Measurements from ENCODE around the gene DNAH9.

The DNAH9 gene

GRCh38 chr17:11668618-11669017 lies 70.3 kb downstream of the DNAH9 start:
- peaks cover 11% of the 10 kb centered on the region for H3K9me3 Mint-ChIP-seq
- no peaks in the 10 kb centered on the region for H3K36me3 Mint-ChIP-seq (ENCODE audit: low read depth)
- H3K4me1 Mint-ChIP-seq (ENCODE audit: low read depth) = no peaks in the 10 kb centered on the region
- H3K27ac Mint-ChIP-seq = no peak overlapping the region
- H3K27me3 Mint-ChIP-seq (ENCODE audit: low read depth) = no peaks in the 10 kb centered on the region
- no peak overlapping the region for H3K4me3 Mint-ChIP-seq

GRCh38 chr17:11671126-11671525 lies 72.9 kb downstream of the DNAH9 start:
- Mint-ChIP-seq H3K27me3 (ENCODE audit: low read depth) (no peaks in the 10 kb centered on the region), H3K27ac (no peak overlapping the region), H3K36me3 (ENCODE audit: low read depth) (no peaks in the 10 kb centered on the region), H3K4me3 (no peak overlapping the region), H3K4me1 (ENCODE audit: low read depth) (no peaks in the 10 kb centered on the region), H3K9me3 (peaks cover 7% of the 10 kb centered on the region)

DNA sequence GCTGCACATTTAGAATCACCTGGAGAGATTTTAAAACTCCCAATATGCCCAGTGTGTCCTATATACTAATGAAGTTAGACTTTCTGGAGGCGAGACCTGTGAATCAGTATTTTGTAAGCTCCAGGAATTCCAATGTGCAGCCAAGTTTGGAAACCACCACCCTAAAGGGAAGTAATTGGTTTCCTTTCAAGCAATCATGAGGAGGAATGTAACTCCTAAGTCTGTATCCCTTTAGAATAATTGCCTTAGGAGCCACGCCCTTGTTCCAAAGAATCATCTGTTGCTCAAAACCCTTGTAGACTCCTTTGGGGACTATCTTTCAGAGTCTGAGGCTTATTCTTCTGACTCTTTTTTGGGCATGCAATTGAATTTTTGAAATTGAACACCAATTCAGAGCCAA lies 84.4 kb downstream of the DNAH9 start:
- peaks cover 24% of the 10 kb centered on the region for H3K9me3 Mint-ChIP-seq
- no peak overlapping the region for H3K27ac Mint-ChIP-seq
- no peaks in the 10 kb centered on the region for H3K27me3 Mint-ChIP-seq (ENCODE audit: low read depth)
- no peaks in the 10 kb centered on the region for H3K36me3 Mint-ChIP-seq (ENCODE audit: low read depth)
- no peaks in the 10 kb centered on the region for H3K4me1 Mint-ChIP-seq (ENCODE audit: low read depth)
- no peak overlapping the region for H3K4me3 Mint-ChIP-seq

GRCh38 chr17:11690681-11691080 lies 92.4 kb downstream of the DNAH9 start:
- no peaks in the 10 kb centered on the region for H3K36me3 Mint-ChIP-seq (ENCODE audit: low read depth)
- no peaks in the 10 kb centered on the region for H3K4me1 Mint-ChIP-seq (ENCODE audit: low read depth)
- H3K27me3 Mint-ChIP-seq (ENCODE audit: low read depth) = no peaks in the 10 kb centered on the region
- H3K4me3 Mint-ChIP-seq = no peak overlapping the region
- H3K27ac Mint-ChIP-seq = no peak overlapping the region
- H3K9me3 Mint-ChIP-seq = peaks cover 11% of the 10 kb centered on the region

DNA sequence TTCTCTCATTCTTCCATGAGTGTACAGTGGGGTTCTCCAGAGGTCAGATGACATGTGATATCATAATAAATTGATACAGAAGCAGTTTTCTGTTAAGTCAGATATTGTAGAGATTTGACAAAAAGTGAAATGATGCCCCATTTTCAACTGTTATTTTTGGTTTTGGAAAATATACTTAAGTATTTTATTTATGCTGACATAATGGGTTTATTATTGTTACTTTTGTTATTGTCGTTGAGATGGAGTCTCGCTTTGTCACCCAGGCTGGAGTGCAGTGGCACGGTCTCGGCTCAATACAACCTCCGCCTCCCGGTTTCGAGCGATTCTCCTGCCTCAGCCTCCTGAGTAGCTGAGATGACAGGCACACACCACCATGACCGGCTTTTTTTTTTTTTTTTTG lies 94.4 kb downstream of the DNAH9 start:
- no peaks in the 10 kb centered on the region for H3K4me1 Mint-ChIP-seq (ENCODE audit: low read depth)
- peaks cover 7% of the 10 kb centered on the region for H3K9me3 Mint-ChIP-seq
- no peaks in the 10 kb centered on the region for H3K27me3 Mint-ChIP-seq (ENCODE audit: low read depth)
- no peak overlapping the region for H3K4me3 Mint-ChIP-seq
- no peaks in the 10 kb centered on the region for H3K36me3 Mint-ChIP-seq (ENCODE audit: low read depth)
- H3K27ac Mint-ChIP-seq = no peak overlapping the region

DNA sequence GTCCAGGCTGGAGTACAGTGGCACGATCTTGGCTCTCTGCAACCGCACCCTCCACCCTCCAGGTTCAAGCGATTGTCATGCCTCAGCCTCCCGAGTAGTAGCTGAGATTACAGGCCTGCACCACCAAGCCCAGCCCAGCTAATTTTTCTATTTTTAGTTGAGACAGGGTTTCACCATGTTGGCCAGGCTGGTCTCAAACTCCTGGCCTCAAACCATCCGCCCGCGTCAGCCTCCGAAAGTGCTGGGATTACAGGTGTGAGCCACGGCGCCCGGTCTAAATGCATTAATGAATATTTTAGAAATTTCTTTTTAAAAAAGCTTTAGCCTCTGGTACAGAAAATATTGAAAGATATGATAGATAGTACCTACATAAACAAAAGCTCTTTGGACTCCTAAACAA lies 95.0 kb downstream of the DNAH9 start:
- Mint-ChIP-seq H3K27ac (no peak overlapping the region), H3K4me1 (ENCODE audit: low read depth) (no peaks in the 10 kb centered on the region), H3K27me3 (ENCODE audit: low read depth) (no peaks in the 10 kb centered on the region), H3K9me3 (peaks cover 5% of the 10 kb centered on the region), H3K4me3 (no peak overlapping the region), H3K36me3 (ENCODE audit: low read depth) (no peaks in the 10 kb centered on the region)

GRCh38 chr17:11700668-11701067 lies 102.4 kb downstream of the DNAH9 start:
- Mint-ChIP-seq H3K4me1 (ENCODE audit: low read depth) (no peaks in the 10 kb centered on the region), H3K27ac (no peak overlapping the region), H3K36me3 (ENCODE audit: low read depth) (no peaks in the 10 kb centered on the region), H3K27me3 (ENCODE audit: low read depth) (no peaks in the 10 kb centered on the region), H3K4me3 (no peak overlapping the region), H3K9me3 (peaks cover 25% of the 10 kb centered on the region)

- H3K4me1 Mint-ChIP-seq (ENCODE audit: low read depth) = no peaks in the 10 kb centered on the region
- H3K9me3 Mint-ChIP-seq = peaks cover 25% of the 10 kb centered on the region
- no peaks in the 10 kb centered on the region for H3K36me3 Mint-ChIP-seq (ENCODE audit: low read depth)
- H3K27ac Mint-ChIP-seq = no peak overlapping the region
- H3K27me3 Mint-ChIP-seq (ENCODE audit: low read depth) = no peaks in the 10 kb centered on the region
- H3K4me3 Mint-ChIP-seq = no peak overlapping the region
These were observed 103.6 kb downstream of the DNAH9 start for GRCh38 chr17:11701911-11702310.

- H3K27me3 Mint-ChIP-seq (ENCODE audit: low read depth) = no peaks in the 10 kb centered on the region
- H3K4me3 Mint-ChIP-seq = no peak overlapping the region
- H3K4me1 Mint-ChIP-seq (ENCODE audit: low read depth) = no peaks in the 10 kb centered on the region
- H3K36me3 Mint-ChIP-seq (ENCODE audit: low read depth) = no peaks in the 10 kb centered on the region
- H3K27ac Mint-ChIP-seq = no peak overlapping the region
- peaks cover 20% of the 10 kb centered on the region for H3K9me3 Mint-ChIP-seq
These were observed 105.8 kb downstream of the DNAH9 start for GRCh38 chr17:11704041-11704440.

GRCh38 chr17:11705111-11705510 lies 106.8 kb downstream of the DNAH9 start:
- no peaks in the 10 kb centered on the region for H3K27me3 Mint-ChIP-seq (ENCODE audit: low read depth)
- no peak overlapping the region for H3K4me3 Mint-ChIP-seq
- peaks cover 15% of the 10 kb centered on the region for H3K9me3 Mint-ChIP-seq
- H3K4me1 Mint-ChIP-seq (ENCODE audit: low read depth) = no peaks in the 10 kb centered on the region
- H3K27ac Mint-ChIP-seq = no peak overlapping the region
- H3K36me3 Mint-ChIP-seq (ENCODE audit: low read depth) = no peaks in the 10 kb centered on the region

DNA sequence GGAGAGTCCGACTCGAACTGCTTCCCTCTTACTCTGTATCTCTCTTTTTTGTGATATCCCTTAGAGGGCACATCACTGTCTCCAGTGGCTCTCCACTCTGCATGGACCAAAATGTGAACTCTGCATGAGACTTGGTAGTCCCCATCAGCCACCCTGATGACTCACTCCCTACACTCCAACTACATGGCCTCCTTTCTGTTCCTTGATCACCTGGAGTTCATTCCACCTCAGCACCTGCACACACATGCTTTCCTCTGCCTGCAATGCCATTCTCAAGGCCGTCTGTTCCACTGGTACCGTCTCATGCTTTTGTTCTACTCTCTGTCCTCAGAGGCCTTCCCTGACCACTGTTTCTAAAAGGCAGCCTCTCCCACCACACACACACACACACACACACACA lies 109.3 kb downstream of the DNAH9 start:
- H3K9me3 Mint-ChIP-seq = peaks cover 4% of the 10 kb centered on the region
- H3K4me3 Mint-ChIP-seq = no peak overlapping the region
- no peaks in the 10 kb centered on the region for H3K36me3 Mint-ChIP-seq (ENCODE audit: low read depth)
- H3K27ac Mint-ChIP-seq = no peak overlapping the region
- no peaks in the 10 kb centered on the region for H3K27me3 Mint-ChIP-seq (ENCODE audit: low read depth)
- H3K4me1 Mint-ChIP-seq (ENCODE audit: low read depth) = no peaks in the 10 kb centered on the region

DNA sequence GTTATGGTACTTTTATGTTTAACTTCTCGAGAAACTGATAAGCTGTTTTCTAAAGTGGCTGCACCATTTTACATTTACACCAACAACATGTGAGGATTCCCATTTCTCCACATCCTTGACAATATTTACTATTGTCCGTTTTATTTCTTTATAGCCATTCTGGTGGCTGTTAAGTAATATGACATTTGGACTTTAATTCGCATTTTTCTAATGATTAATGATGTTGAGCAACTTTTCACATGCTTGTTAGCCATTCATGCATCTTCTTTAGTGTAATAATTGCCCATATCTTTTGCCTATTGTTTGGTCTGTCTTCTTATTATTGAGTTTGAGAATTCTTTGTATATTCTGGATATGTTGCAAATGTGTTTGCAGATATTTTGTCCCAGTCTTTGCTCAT lies 114.2 kb downstream of the DNAH9 start:
- Mint-ChIP-seq H3K36me3 (ENCODE audit: low read depth) (no peaks in the 10 kb centered on the region), H3K27ac (no peak overlapping the region), H3K9me3 (peaks cover 6% of the 10 kb centered on the region), H3K4me1 (ENCODE audit: low read depth) (no peaks in the 10 kb centered on the region), H3K27me3 (ENCODE audit: low read depth) (no peaks in the 10 kb centered on the region), H3K4me3 (no peak overlapping the region)

DNA sequence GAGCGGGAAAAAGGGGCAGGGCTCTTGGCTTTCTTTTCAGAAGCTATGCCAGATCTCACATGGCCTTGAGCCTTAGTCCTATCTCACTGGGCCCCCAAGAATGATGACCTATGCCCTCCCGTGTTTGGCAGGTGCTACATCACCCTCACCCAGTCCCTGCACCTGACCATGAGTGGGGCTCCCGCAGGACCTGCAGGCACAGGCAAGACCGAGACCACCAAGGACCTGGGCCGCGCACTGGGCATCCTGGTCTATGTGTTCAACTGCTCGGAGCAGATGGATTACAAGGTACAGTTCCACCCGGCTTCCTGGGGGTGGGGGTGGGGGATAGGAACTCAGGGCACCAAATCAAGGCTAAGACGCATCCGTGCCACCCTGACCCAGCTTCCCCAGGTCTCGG lies 120.9 kb downstream of the DNAH9 start:
- Mint-ChIP-seq H3K9me3 (peaks cover 10% of the 10 kb centered on the region), H3K4me1 (ENCODE audit: low read depth) (no peaks in the 10 kb centered on the region), H3K27ac (no peak overlapping the region), H3K36me3 (ENCODE audit: low read depth) (no peaks in the 10 kb centered on the region), H3K4me3 (no peak overlapping the region), H3K27me3 (ENCODE audit: low read depth) (no peaks in the 10 kb centered on the region)

DNA sequence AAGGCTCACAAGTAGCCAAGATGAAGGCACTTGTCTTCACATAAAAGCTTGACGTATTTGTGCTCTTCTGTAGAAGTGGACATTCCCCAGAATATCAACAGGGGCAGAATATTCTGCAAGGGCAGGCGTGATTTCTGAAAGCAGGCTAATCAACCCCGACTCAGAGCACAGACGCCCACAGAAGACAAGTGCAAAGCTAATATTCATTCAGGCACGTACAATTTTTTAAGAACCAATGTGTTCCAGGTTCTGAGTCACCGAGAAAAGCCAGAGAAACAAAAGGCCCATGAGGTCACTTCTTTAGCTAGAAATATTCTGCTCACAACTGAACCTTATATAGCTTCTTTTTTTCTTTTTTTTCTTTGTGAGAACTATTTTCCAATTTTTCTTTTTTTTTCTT lies 121.6 kb downstream of the DNAH9 start:
- Mint-ChIP-seq H3K4me3 (no peak overlapping the region), H3K36me3 (ENCODE audit: low read depth) (no peaks in the 10 kb centered on the region), H3K27me3 (ENCODE audit: low read depth) (no peaks in the 10 kb centered on the region), H3K4me1 (ENCODE audit: low read depth) (no peaks in the 10 kb centered on the region), H3K27ac (no peak overlapping the region), H3K9me3 (peaks cover 10% of the 10 kb centered on the region)

DNA sequence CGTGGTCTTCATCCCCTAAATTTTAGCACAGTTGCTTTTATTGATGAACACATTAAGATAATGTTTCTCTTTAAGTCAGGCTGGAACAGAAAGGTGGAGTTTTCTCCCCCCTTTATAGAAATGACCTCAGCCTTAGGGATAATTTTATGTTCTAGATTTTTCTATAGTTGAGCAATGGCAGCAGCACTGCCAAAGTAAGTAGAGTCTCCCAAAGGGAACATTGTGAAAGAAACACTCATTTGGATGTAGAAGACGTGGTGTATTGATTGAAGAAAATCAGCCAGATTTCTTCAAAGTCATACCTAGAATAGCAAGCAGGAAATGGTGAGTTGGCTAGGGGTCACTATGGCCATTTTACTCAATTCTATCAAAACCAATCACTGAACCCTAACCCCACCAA lies 122.5 kb downstream of the DNAH9 start:
- Mint-ChIP-seq H3K4me3 (no peak overlapping the region), H3K4me1 (ENCODE audit: low read depth) (no peaks in the 10 kb centered on the region), H3K9me3 (peaks cover 11% of the 10 kb centered on the region), H3K27ac (no peak overlapping the region), H3K27me3 (ENCODE audit: low read depth) (no peaks in the 10 kb centered on the region), H3K36me3 (ENCODE audit: low read depth) (no peaks in the 10 kb centered on the region)

- Mint-ChIP-seq H3K4me3 (no peak overlapping the region), H3K27me3 (ENCODE audit: low read depth) (no peaks in the 10 kb centered on the region), H3K4me1 (ENCODE audit: low read depth) (no peaks in the 10 kb centered on the region), H3K9me3 (peaks cover 23% of the 10 kb centered on the region), H3K36me3 (ENCODE audit: low read depth) (no peaks in the 10 kb centered on the region), H3K27ac (no peak overlapping the region)
These were observed 132.5 kb downstream of the DNAH9 start for GRCh38 chr17:11730747-11731146.
